ENCODE data around the gene PLXNA4.

Gene PLXNA4

DNA sequence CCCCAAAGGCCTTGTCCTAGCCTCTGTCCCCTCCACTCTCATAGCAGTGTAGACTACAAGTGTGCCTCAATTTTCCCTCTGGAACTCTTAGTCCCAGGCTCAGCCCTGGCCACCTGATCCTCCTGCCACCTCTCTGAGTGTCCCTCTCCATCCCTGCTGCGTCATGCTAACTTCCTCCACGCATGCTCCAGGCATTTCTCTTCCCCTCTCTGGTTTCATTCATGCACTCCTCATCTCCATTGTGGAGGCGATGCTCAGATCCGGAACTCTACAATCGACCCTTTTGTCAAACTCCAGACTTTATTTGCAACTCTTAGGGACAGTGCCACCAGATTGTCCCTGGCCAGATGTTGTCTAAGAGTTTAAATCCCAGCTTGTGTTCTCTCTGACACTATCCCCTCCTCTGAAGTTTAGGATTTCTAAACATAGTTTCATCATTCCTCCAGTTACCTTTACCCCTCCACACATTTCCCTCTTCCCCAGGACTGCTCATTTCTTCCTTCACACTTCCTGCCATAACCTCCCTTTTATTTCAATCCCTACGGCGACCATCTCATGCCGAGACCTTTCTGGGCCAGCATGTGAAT is 492.6 kb downstream of the PLXNA4 start:
- no peaks in the 10 kb centered on the region for H3K36me3 ChIP-seq (replicated peaks)
- no peaks in the 10 kb centered on the region for H3K9me3 ChIP-seq
- H3K4me3 ChIP-seq, result no peak overlapping the region
- H3K4me1 ChIP-seq, result no peaks in the 10 kb centered on the region
- H3K27me3 ChIP-seq (ENCODE audit: low read depth), result no peaks in the 10 kb centered on the region
- in situ Hi-C loops (cut with MboI; ENCODE audit: low sequenced_read_pairs), result no loop called here
- no peak for DNase-seq (ENCODE audit: low spot score in 2 of 2)

- DNase-seq (ENCODE audit: low spot score in 2 of 2), result no peak
- no peaks in the 10 kb centered on the region for H3K9me3 ChIP-seq
- no peaks in the 10 kb centered on the region for H3K27me3 ChIP-seq (ENCODE audit: low read depth)
- H3K4me1 ChIP-seq, result no peaks in the 10 kb centered on the region
- in situ Hi-C loops (cut with MboI; ENCODE audit: low sequenced_read_pairs), result no loop called here
- H3K4me3 ChIP-seq, result no peak overlapping the region
- H3K36me3 ChIP-seq (replicated peaks), result no peaks in the 10 kb centered on the region
Observed at GRCh38 chr7:132083126-132083525, 493.1 kb downstream of the PLXNA4 start.

DNA sequence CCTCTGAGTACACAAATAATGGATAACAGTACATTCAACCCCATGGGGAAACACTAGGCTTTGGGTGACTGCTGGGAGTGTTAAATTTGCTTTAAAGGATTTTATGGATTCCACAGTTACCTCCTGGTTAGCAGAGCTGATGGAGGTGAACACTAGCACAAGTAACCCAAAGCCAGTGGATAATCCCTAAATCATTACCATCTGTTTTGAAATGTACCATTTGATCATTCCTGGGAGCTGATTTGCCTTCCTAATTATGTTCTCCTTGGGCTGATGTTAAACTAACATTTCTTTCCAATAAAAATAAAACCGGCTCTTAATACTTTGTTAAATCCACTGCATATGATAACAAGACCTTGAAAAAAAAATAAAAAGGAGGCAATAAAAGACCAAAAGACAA is 493.9 kb downstream of the PLXNA4 start:
- Histone ChIP-seq H3K4me3 (no peak overlapping the region), H3K4me1 (no peaks in the 10 kb centered on the region), H3K9me3 (no peaks in the 10 kb centered on the region), H3K36me3 (replicated peaks) (no peaks in the 10 kb centered on the region), H3K27me3 (ENCODE audit: low read depth) (no peaks in the 10 kb centered on the region)
- DNase-seq (ENCODE audit: low spot score in 2 of 2), result no peak
- in situ Hi-C loops (cut with MboI; ENCODE audit: low sequenced_read_pairs), result no loop called here

GRCh38 chr7:132081686-132082085 is 494.6 kb downstream of the PLXNA4 start:
- no peaks in the 10 kb centered on the region for H3K9me3 ChIP-seq
- no peaks in the 10 kb centered on the region for H3K27me3 ChIP-seq (ENCODE audit: low read depth)
- no peaks in the 10 kb centered on the region for H3K4me1 ChIP-seq
- no peaks in the 10 kb centered on the region for H3K36me3 ChIP-seq (replicated peaks)
- no peak overlapping the region for H3K4me3 ChIP-seq
- in situ Hi-C loops (cut with MboI; ENCODE audit: low sequenced_read_pairs), result no loop called here
- DNase-seq (ENCODE audit: low spot score in 2 of 2), result no peak

- H3K4me3 ChIP-seq, result no peak overlapping the region
- no peaks in the 10 kb centered on the region for H3K4me1 ChIP-seq
- H3K9me3 ChIP-seq, result no peaks in the 10 kb centered on the region
- no peaks in the 10 kb centered on the region for H3K36me3 ChIP-seq (replicated peaks)
- DNase-seq (ENCODE audit: low spot score in 2 of 2), result no peak
- in situ Hi-C loops (cut with MboI; ENCODE audit: low sequenced_read_pairs), result no loop called here
- no peaks in the 10 kb centered on the region for H3K27me3 ChIP-seq (ENCODE audit: low read depth)
Observed at GRCh38 chr7:132080967-132081668, 495.2 kb downstream of the PLXNA4 start.

DNA sequence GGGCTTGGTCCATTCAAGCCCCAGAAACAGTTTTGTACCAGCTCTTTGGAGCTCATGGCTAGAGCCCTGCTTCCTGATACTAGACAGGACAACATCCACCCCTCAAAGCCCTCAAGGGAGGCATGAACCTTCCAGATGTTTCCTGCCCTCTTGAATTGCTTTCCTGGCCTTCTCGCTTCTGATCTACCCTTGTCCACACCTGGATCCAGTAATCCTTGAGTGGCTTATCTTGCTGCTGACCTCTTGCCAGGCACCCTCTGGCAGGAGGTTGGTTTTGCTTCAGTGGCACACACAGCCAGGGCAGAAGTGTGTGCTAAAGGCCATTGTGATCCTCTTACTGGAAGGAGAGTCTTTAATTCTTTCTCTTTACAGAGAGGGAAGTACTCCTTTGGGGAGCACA is 495.8 kb downstream of the PLXNA4 start:
- Histone ChIP-seq H3K4me3 (no peak overlapping the region), H3K27me3 (ENCODE audit: low read depth) (no peaks in the 10 kb centered on the region), H3K36me3 (replicated peaks) (no peaks in the 10 kb centered on the region), H3K4me1 (no peaks in the 10 kb centered on the region), H3K9me3 (no peaks in the 10 kb centered on the region)
- in situ Hi-C loops (cut with MboI; ENCODE audit: low sequenced_read_pairs), result no loop called here
- no peak for DNase-seq (ENCODE audit: low spot score in 2 of 2)

DNA sequence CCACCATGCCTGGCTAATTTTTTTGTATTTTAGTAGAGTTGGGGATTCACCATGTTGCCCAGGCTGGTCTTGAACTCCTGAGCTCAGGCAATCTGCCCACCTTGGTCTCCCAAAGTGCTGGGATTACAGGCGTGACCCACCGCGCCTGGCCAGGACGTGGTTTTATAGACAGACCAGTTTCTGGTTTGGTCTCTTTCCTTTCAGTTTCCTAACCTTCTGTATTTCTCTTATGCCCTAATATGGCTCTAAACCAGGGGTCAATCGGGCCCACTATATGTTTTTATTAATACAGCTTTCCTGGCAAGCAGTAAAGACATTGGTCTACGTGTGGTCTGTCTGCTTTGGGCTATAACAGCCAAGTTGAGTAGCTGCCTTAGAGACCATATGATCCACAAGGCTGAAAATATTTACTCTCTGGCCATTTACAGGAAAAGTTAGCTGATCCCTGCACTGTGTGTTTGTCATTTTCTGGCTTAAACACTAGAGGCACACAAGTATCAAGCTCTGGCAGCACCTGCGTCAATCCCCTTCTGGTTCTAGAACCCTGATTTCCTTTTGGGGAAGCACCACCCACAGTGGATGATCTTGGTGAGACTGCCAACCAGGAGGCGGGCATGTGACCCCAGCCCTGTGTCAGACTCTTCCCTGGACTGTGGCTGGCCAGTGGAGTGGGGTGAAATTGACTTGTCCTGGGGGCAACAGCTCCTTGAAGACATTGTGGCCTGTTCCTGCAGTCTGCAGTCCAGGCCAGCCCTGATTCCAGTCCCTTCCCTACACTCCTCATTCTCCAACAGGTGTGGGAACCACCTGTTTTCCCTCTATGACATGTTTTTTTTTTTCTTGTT is 497.2 kb downstream of the PLXNA4 start:
- Histone ChIP-seq H3K9me3 (no peaks in the 10 kb centered on the region), H3K4me3 (no peak overlapping the region), H3K4me1 (no peaks in the 10 kb centered on the region), H3K27me3 (ENCODE audit: low read depth) (no peaks in the 10 kb centered on the region), H3K36me3 (replicated peaks) (no peaks in the 10 kb centered on the region)
- no peak for DNase-seq (ENCODE audit: low spot score in 2 of 2)
- in situ Hi-C loops (cut with MboI; ENCODE audit: low sequenced_read_pairs), result no loop called here

- H3K9me3 ChIP-seq, result no peaks in the 10 kb centered on the region
- no peaks in the 10 kb centered on the region for H3K4me1 ChIP-seq
- no peak overlapping the region for H3K4me3 ChIP-seq
- in situ Hi-C loops (cut with MboI; ENCODE audit: low sequenced_read_pairs), result no loop called here
- no peak for DNase-seq (ENCODE audit: low spot score in 2 of 2)
- no peaks in the 10 kb centered on the region for H3K27me3 ChIP-seq (ENCODE audit: low read depth)
- H3K36me3 ChIP-seq (replicated peaks), result no peaks in the 10 kb centered on the region
Observed at GRCh38 chr7:132077971-132078685, 498.1 kb downstream of the PLXNA4 start.

- no peaks in the 10 kb centered on the region for H3K4me1 ChIP-seq
- no peak overlapping the region for H3K4me3 ChIP-seq
- H3K27me3 ChIP-seq (ENCODE audit: low read depth), result no peaks in the 10 kb centered on the region
- no peaks in the 10 kb centered on the region for H3K36me3 ChIP-seq (replicated peaks)
- DNase-seq (ENCODE audit: low spot score in 2 of 2), result no peak
- in situ Hi-C loops (cut with MboI; ENCODE audit: low sequenced_read_pairs), result no loop called here
- H3K9me3 ChIP-seq, result no peaks in the 10 kb centered on the region
Observed at GRCh38 chr7:132076301-132077035, 499.8 kb downstream of the PLXNA4 start.

GRCh38 chr7:132075515-132075914 is 500.8 kb downstream of the PLXNA4 start:
- no peak for DNase-seq (ENCODE audit: low spot score in 2 of 2)
- Histone ChIP-seq H3K4me1 (no peaks in the 10 kb centered on the region), H3K27me3 (ENCODE audit: low read depth) (no peaks in the 10 kb centered on the region), H3K4me3 (no peak overlapping the region), H3K9me3 (no peaks in the 10 kb centered on the region), H3K36me3 (replicated peaks) (no peaks in the 10 kb centered on the region)
- in situ Hi-C loops (cut with MboI; ENCODE audit: low sequenced_read_pairs), result no loop called here

DNA sequence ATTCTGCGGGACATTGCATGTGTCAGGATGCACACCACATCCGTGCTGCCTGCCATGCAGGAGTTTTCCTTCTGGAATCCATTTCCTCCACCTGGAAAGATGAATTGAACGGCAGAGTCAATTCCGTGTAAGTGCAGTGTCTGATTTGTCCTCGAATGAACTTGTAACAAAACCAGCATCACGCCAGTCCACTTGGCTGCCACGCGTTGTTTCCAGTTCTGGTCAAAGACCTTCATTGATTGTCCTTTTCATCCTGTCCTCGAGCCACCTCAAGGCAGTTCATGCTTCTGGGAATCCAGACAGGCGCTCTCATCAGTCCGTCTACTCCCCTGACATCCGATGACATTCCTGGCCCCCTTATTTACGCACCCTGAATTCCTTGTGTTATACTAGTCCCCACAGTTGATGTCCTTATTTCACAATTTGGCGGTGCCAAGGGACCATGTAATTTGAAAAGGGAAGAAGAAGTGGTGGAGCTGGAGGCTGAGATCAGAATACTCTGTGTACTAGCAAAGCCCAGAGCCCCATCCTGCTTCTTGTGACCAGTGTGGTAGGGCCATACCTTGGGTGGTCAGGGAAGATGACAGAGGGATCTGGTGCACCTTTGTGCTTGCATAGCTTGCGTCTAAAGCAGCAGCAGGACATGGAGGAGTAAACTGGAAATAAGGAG is 502.2 kb downstream of the PLXNA4 start:
- in situ Hi-C loops (cut with MboI; ENCODE audit: low sequenced_read_pairs), result no loop called here
- Histone ChIP-seq H3K27me3 (ENCODE audit: low read depth) (no peaks in the 10 kb centered on the region), H3K4me1 (no peaks in the 10 kb centered on the region), H3K9me3 (no peaks in the 10 kb centered on the region), H3K4me3 (no peak overlapping the region), H3K36me3 (replicated peaks) (no peaks in the 10 kb centered on the region)
- DNase-seq (ENCODE audit: low spot score in 2 of 2), result no peak
